ENCODE results near the gene MICU1. TPM values are rescaled to one million over a fixed set of nuclear protein-coding genes. Genes with fewer than 3 reads are reported as not detected.

Gene MICU1
- total and polyA plus RNA-seq, 10 of the 15 experiments (the other 5 are each of a cell fraction or from before 2014, with no cell fraction given): 18.2 to 36.4 (median 22.2) TPM

- Histone ChIP-seq H2AFZ (ENCODE audit: control insufficient read depth, low read depth, low read length) (no peak overlapping the region), H3K27me3 (replicated peaks in 1 of 2; ENCODE audit: control insufficient read depth in 2 of 2, insufficient read depth in 2 of 2, low read length in 1 of 2) (no peaks in the 10 kb centered on the region), H3K4me1 (ENCODE audit: control insufficient read depth, insufficient read depth, low read length) (peaks cover 10% of the 10 kb centered on the region), H3K4me2 (ENCODE audit: control insufficient read depth, insufficient read depth) (no peak overlapping the region), H4K20me1 (ENCODE audit: control insufficient read depth, insufficient read depth) (no peaks in the 10 kb centered on the region), H3K27ac (ENCODE audit: control insufficient read depth, insufficient read depth) (no peak overlapping the region), H3K79me2 (ENCODE audit: control insufficient read depth, insufficient read depth, low read length) (no peaks in the 10 kb centered on the region), H3K9me3 (replicated peaks; ENCODE audit: control insufficient read depth, insufficient read depth, low read length) (no peaks in the 10 kb centered on the region), H3K4me3 (no peak overlapping the region), H3K9ac (ENCODE audit: control insufficient read depth, insufficient read depth, low read length) (no peak overlapping the region), H3K36me3 (ENCODE audit: control insufficient read depth in 2 of 2, insufficient read depth in 2 of 2, low read length in 1 of 2) (no peaks in the 10 kb centered on the region)
- ChIA-PET CTCF (interaction anchor here (0.6 to 2.8 kb wide), 13 partner anchors 9 to 309 kb away, joined by 3 to 34 read pairs (median 3); no protein-coding TSS in a partner anchor), RAD21 (ENCODE audit: unreplicated experiment) (interaction anchor here (0.6 to 1.3 kb wide), 3 partner anchors 8 to 222 kb away, joined by 3 to 4 read pairs (median 3); no protein-coding TSS in a partner anchor), POLR2A (no interaction called here), SMC1A (ENCODE audit: uncharacterized antibody, unreplicated experiment) (interaction anchor here (1.2 to 2.3 kb wide), 4 partner anchors 9 to 265 kb away, joined by 3 to 11 read pairs (median 6); no protein-coding TSS in a partner anchor)
- intact Hi-C loops (cut with micrococcal nuclease; ENCODE audit: unreplicated experiment) (loop anchor here (10.0 kb wide), 1 partner anchor 127 kb away; the partner anchor contains the start of gene MCU), in situ Hi-C loops (cut with MboI) (loop anchor here (5.0 kb wide), 1 partner anchor 205 kb away; no protein-coding TSS in a partner anchor)
- TF ChIP-seq CHD2 (IDR thresholded peaks at IDR 0.05; ENCODE audit: borderline replicate concordance, low read depth, low read length) (no peak), EED (IDR thresholded peaks at IDR 0.05; ENCODE audit: low read depth) (no peak), JUND (IDR thresholded peaks at IDR 0.05; ENCODE audit: low read depth, low read length) (no peak), RBBP5 (conservative IDR thresholded peaks at IDR 0.05) (no peak), STAT1 (conservative IDR thresholded peaks at IDR 0.05) (no peak), ATF3 (IDR thresholded peaks at IDR 0.05; ENCODE audit: borderline replicate concordance, extremely low read depth, low read depth, low read length) (no peak), NBN (IDR thresholded peaks at IDR 0.05) (no peak), ZNF24 (IDR thresholded peaks at IDR 0.05) (no peak), SMAD5 (IDR thresholded peaks at IDR 0.05; ENCODE audit: low read depth) (no peak), SMAD1 (IDR thresholded peaks at IDR 0.05; ENCODE audit: low read depth, partially characterized antibody) (no peak), IKZF2 (IDR thresholded peaks at IDR 0.05) (no peak)
- TF ChIP-seq, protein P1, sequence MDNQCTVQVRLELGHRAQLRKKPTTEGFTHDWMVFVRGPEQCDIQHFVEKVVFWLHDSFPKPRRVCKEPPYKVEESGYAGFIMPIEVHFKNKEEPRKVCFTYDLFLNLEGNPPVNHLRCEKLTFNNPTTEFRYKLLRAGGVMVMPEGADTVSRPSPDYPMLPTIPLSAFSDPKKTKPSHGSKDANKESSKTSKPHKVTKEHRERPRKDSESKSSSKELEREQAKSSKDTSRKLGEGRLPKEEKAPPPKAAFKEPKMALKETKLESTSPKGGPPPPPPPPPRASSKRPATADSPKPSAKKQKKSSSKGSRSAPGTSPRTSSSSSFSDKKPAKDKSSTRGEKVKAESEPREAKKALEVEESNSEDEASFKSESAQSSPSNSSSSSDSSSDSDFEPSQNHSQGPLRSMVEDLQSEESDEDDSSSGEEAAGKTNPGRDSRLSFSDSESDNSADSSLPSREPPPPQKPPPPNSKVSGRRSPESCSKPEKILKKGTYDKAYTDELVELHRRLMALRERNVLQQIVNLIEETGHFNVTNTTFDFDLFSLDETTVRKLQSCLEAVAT (IDR thresholded peaks at IDR 0.05): no peak
- ATAC-seq (no peak), DNase-seq (ENCODE audit: low read depth, low spot score) (no peak), FAIRE-seq (no peak)
- BruUV-seq (replicated peaks): no TSS peak
- 87% methylated on average over 3 of the region's 3 CpGs for WGBS (ENCODE audit: insufficient coverage, insufficient replicate concordance, low lambda C conversion rate, missing lambda C conversion rate)
Measured at GRCh38 chr10:72567421-72567820, 58.5 kb downstream of the MICU1 start.

All from GM12878 (cell line).